Measurements from ENCODE around the gene PPIL6.
A peak's percentile ranks its signal among the peaks of the same experiment; 100 is the strongest.
"Not testable (repeated sequence)": the region's sequence is repeated elsewhere in the genome, so short reads cannot be mapped to it uniquely, and the experiment has no call there.

Gene PPIL6

DNA sequence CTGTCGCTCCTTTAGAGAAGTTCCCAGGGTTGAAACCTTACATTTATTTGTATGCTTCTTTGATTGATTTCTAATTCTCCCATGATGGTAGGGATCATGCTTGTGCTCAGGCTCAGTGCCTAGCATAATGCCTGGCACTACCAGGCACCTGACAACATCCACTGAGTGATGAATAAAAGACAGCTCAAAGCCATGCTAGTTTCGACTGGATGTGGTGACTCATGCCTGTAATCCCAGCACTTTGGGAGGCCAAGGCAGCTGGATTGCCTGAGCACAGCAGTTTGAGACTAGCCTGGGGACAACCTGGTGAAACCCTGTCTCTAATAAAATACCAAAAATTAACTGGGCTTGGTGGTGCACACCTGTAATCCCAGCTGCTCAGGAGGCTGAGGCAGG, 46.5 kb downstream of the PPIL6 start:
- no peak for DNase-seq

DNA sequence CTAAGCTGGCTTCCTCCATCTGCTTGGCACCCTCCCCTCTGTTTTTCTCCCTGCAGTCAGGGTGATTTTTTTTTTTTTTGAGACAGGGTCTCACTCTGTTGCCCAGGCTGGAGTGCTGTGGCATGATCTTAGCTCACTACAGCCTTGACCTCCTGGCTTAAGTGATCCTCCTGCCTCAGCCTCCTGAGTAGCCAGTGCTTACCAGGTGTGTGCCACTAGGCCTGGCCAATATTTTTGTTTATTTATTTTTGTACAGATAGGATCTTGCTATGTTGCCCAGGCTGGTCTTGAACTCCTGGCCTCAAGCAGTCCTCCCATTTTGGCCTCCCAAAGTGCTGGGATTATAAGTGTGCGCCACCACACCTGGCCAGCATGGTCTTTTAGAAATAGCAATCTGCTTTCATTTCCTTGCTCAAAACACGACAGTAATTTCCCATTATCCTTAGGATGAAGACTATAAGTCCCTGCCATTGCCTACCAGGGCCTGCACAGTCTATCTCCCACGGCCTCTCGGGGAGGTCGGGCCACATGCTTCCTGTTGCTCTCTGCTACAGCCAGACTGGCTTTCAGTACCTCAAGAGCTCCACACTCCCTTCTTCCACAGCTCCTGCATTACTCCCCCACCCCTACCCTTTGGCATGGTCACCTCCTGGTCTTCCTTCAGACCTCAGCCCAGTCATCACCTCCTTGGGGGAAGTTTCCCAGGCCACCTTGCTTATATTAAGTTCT, 47.1 kb downstream of the PPIL6 start:
- DNase-seq, result no peak

DNA sequence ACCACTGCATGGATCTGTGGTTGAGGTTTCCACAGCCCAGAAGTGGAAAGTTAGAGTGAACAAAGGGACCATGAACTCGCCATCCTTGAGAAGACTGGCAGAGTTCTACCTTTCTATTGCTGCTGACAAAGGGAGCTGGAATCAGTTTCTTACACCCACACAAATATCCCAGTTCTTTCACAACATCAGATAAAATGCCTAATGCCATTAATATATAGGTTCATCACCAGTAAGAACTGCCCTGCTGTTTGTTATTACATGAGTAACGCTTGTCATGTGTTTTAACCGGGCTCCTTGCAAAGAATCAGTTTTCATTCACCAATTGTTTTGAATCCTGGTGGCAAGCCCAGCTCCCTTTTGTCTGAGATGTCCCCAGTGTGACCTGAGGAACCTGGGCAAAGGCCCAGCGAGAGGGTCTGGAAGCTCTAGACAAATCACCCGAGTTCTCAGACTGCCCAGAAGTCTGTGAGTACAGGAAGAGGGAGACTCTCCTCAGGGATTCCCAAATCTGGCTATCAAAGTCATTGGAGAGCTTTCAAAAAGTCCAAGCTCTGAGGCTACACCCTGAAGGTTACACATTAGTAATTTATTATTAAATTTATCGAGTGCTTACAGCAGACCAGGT, 50.7 kb downstream of the PPIL6 start:
- no peak for DNase-seq

DNA sequence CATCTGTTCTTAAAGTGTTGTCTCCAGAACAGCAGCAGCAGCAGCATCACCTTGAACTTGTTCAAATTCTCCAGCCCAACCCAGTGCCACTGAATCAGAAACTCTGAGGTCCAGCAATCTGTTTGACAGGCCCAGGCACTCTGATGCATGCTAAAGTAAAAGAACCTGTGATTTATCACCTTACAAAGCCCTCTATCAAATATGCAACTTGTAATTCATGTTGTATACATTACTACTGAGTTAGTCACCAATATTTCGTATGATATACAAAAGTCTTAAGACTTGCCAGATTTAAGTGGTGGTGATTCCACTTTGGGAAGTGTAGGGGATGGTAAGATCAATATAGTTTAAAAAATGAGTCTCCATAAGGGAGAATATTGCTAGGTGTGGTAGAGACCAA, 52.2 kb downstream of the PPIL6 start:
- no peak for DNase-seq

- DNase-seq, result no peak
Measured at GRCh38 chr6:109383438-109383940, 56.9 kb downstream of the PPIL6 start.

DNA sequence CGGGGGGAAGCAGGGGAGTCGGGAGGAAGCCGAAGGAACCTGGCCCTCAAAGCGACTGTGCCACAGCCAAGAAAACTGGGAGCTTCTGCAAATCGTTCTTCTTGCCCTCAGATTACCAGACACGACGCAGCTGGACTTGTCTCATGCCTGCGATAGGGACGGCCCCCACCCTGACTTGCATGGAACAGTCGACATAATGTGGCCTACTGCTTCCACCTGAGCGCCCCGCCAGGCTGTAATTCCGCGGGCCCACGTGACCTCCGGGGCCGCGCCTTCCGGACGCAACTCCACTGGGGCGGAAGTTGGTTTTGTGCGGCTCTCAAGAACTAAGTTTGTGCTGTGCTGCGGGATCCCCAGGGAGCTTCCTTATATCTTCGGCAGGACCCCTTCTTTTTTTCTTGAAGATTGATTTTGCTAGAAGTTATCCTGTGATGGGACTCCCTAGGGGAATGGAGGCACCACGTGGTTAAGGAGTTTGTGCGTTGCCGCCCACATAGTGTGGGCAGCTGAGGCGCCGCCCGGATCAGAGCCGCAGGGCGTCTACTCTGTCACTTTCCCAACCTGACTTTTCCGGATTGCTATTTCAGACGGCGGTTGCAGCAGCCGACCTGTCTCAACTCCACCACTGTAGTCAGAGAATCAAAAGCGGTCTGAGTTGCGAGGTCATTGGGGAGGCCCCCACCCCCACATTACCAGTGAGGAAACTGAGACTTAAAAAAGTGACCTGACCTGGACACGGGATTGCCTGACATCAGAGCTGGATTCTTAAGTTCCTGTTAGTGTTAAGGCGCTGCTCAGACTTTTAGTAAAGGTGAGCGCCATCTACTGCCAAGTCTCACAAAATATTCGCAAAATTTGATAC, 57.6 kb downstream of the PPIL6 start:
- DNase-seq, result peak; percentile 97

GRCh38 chr6:109381747-109382575, 58.5 kb downstream of the PPIL6 start, which contains the start of gene CD164:
Gene CD164 (minus strand): TSS chr6:109382467. CDS start chr6:109382378, 89 bp downstream.
- DNase-seq, result peak; percentile 86

- no peak for DNase-seq
Measured at GRCh38 chr6:109381061-109381746, 59.2 kb downstream of the PPIL6 start.

DNA sequence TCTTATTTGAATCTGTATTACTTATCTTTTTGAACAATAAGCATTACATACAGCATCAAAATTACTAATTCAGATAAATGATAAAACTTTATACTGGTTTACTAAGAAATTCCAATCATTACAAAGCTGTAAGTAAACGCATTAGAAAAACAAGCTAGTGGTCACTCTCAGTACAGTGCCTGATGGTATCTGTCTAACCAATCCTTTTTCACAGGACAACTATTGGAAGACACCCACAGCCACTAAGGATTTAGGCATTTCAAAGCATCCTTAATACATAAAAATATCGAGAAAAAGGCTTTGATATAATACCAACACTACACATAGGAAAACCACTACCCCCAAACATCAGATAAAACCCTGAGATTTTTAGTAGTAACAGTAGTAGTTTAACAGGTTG, 60.7 kb downstream of the PPIL6 start:
- DNase-seq, result no peak

DNA sequence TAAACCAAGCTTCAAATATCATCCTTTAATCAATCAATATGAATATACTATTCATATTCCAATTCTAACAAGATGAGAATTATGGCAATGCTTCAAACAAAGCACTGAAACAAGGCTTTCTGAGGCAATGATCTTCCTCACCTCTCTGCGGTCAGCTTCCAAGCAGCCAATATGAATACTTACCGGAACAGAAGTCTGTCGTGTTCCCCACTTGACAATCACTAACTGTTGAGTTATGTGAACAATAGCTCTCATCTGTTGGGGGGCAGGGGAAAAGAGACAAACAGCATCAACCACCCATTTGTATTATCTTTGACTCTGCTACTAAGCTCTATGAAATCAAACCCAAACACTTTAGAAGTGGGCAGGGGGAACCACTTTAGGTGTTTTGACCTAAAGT, 62.7 kb downstream of the PPIL6 start:
- DNase-seq, result no peak

GRCh38 chr6:109374326-109374892, 66.0 kb downstream of the PPIL6 start:
- DNase-seq, result no peak

GRCh38 chr6:109373762-109374161, 66.7 kb downstream of the PPIL6 start:
- DNase-seq, result no peak

DNA sequence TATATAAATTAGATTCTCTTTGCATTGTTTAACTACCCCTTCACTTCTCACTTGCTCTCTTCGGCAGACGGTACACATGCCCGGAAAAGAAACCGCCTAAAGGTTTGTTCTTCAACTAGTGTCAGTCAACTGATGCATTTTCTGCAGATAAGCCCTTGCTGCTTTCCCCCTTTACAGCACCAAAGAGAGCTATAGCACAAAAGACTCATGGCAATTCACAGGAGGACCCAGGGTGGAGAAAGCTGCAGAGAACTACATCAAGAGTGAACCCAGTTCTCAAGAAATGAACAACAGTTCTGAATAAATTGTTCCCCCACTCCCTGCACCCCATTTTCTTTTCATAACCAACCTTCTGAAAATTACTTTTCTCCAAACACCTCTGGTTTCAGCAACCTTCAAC, 67.1 kb downstream of the PPIL6 start:
- no peak for DNase-seq

GRCh38 chr6:109372130-109372529, 68.3 kb downstream of the PPIL6 start:
- no peak for DNase-seq

GRCh38 chr6:109370792-109371191, 69.6 kb downstream of the PPIL6 start:
- DNase-seq, result no peak

DNA sequence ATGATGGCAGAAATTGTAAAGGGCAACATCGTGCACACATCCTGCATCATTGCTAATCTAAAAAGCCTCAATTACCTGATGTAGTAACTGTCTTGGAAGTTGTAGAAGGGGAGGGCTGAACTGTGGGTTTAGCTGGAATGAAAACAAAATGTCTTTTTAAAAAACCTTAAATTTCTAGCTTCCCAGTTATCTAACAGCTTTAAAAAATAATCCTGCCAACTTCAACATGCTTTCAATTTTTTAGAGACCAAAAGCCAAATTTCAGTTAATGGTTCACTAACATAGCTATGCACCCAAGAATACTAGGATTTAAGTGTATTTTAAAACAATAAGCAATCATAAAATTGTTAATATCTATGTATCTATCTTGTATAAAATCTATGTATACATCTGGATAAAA, 70.1 kb downstream of the PPIL6 start:
- no peak for DNase-seq

DNA sequence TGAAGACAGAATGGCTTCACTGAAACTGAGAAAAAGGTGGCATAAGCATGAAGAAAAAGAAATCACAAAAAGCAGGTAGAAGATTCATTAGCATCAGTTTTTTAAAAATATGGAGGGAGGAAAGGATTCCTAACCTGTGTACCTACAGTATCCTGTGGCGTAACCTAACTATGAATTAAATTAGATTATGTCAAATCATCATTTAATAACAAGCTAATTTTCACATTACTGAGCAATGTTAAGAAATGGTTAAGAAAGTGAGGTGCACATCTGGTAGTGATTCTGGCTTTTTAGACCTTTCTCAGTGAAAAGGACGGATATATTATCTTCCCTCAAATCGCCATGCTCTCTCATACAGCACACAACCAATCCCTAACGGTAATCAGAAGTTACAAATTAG, 70.7 kb downstream of the PPIL6 start:
- DNase-seq, result no peak

DNA sequence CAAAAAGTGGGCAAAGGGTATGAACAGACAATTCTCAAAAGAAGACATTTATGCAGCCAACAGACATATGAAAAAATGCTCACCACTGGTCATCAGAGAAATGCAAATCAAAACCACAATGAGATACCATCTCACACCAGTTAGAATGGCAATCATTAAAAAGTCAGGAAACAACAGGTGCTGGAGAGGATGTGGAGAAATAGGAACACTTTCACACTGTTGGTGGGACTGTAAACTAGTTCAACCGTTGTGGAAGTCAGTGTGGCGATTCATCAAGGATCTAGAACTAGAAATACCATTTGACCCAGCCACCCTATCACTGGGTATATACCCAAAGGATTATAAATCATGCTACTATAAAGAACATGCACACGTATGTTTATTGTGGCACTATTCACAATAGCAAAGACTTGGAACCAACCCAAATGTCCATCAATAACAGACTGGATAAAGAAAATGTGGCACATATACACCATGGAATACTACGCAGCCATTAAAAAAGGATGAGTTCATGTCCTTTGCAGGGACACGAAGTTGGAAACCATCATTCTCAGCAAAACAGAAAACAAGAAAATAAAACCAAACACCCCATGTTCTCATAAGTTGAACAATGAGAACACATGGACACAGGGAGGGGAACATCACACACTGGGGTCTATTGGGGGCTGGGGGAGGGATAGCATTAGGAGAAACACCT, 75.9 kb downstream of the PPIL6 start:
- not testable (repeated sequence) for DNase-seq

DNA sequence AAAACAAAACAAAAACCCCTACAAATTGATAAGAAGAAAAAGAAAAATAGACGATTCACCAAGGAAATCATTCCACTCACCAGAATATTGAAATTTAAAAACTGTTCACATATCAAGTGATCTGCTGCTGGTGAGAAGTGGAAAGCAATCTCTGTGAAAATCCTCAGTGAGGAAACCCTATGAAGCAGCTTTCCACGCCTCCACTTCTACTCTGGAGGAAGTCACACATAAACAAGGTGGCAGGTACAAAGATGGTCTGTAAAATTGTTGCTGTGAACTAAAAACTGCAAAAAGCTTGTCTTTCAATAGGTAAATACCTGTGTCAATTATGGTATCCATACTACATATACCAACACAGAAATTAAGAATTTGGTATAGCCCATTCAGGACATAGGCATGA, 76.7 kb downstream of the PPIL6 start:
- DNase-seq, result no peak

DNA sequence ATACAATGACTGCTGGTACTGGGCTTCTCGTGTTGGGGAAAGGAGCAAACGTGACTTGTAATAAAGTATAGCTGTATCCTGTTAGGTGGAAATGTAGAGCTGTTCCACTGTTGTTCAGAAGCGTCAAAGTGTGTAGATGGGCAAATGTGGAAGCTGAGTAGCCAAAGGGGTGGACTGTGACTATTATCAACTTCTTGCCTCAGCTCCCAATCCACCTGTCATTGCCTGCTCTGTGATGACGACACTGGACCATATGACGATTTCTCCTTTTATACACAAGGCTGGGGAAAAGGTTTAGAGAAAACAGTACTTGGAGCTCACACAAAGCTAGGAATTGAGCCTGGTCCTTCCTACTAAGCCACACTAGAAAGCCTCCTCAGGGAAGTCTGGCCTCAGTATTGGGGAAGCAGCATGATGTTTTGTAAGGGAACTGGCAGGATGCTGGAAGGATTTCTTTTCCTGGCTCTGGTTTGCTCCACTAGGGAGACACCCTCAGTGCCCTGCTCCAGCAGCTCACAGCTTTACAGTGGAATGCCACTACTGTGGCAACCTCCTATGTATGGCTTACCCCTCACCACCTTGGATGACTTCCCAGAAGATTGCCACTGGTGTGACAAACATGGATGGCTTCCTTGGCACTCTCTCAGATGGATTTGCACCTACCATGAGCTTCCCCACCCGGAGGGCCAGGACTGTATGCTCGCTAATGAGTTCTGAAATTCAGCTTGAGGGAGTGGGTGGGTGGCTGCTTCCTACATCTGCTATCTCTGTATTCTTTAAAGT, 78.1 kb downstream of the PPIL6 start:
- DNase-seq, result no peak
